ENCODE results near the gene FADS2.

Gene FADS2

DNA sequence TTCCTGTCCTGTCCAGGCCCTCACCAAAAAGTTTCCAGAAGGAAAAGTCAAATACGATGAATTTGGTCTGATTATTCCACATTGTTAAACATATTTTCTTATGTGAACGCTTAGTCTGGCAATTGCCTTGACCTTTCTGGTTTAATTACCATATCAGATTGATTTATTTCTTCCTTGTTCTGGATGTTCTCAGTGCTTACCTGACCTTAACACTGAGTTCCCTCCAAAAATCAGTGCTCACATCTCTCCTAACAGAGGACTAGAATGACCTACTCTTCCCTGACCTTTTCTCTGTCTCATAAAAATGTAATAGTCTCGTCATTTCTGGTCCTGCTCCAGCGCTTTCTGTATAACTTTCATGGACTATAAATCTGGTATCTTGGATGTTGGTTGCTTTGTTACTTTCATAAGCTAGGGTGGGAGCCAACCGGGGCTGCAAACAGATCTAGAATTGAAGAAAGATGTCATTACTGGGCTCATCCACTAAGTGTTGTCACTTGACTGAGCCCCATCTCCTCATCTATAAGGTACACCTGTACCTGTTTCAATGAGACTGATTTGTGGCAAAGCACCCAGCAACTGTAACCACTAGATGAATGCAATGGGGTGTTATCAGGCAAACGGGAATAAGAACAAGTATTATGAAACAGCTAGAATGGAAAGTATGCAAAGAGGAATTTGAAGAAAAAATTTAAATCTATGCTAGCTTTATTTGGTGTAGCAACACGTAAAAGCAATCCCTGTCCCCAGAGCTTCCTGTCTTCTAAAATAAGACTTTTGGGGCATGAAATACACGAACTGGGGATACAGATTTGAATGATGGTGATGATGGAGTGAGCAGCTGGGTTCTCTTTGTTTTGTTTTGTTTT, 2.4 kb downstream of the FADS2 start:
- Histone ChIP-seq H3K4me3 (ENCODE audit: low read depth, low read length) (no peak overlapping the region), H3K4me1 (ENCODE audit: control insufficient read depth in 1 of 2, insufficient read depth in 2 of 2, low read length in 2 of 2) (peaks cover 19 to 47% of the 10 kb centered on the region in 2 experiments)

DNA sequence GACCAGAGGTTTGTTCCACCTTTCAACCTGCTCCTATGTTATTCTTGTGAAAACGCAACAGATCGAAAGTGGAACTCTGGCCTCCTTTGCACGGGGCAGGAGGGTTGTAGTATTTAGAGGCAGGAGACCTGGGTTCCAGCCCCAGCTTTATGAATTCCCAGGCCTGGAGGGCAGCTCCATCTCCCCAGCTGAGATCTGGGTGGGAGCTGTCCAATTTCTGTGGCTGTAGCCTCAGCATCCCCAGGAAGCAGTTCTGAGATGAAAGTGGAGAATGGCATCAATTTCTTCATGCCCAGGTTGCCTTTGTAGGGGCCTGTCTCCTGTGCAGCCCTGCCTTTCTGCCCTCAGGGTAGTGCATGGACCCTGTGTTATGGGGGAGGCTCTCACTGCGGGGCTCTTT, 4.1 kb downstream of the FADS2 start:
- Histone ChIP-seq H3K79me2 (ENCODE audit: control insufficient read depth, insufficient read depth, low read length, poor library complexity) (peaks cover 40% of the 10 kb centered on the region), H3K4me3 (ENCODE audit: low read depth, low read length) (no peak overlapping the region), H3K4ac (ENCODE audit: low read depth, low read length) (peak overlapping the region; percentile 18), H3K9me3 (ENCODE audit: insufficient read depth, low read depth, low read length) (peaks cover 4% of the 10 kb centered on the region), H3K4me1 (ENCODE audit: control insufficient read depth in 1 of 2, insufficient read depth in 2 of 2, low read length in 2 of 2) (peaks cover 19 to 39% of the 10 kb centered on the region in 2 experiments), H3K4me2 (ENCODE audit: low read length) (no peak overlapping the region), H2BK120ac (ENCODE audit: insufficient read depth, low read length, poor library complexity) (no peak overlapping the region), H3K27ac (ENCODE audit: low read depth, low read length) (no peak overlapping the region), H2AK5ac (ENCODE audit: low read length) (no peak overlapping the region), H3K36me3 (ENCODE audit: control insufficient read depth in 1 of 2, insufficient read depth in 2 of 2, low read length in 2 of 2) (peaks cover 31 to 33% of the 10 kb centered on the region in 2 experiments), H2BK12ac (ENCODE audit: low read length) (no peak overlapping the region), H4K8ac (ENCODE audit: low read depth, low read length) (no peak overlapping the region), H3K18ac (ENCODE audit: low read length) (no peak overlapping the region), H3K9ac (ENCODE audit: low read length) (no peak overlapping the region), H3K79me1 (ENCODE audit: low read length) (peaks cover 21% of the 10 kb centered on the region), H4K12ac (ENCODE audit: low read depth, low read length) (no peak overlapping the region), H4K91ac (ENCODE audit: low read depth, low read length) (no peak overlapping the region), H3K23ac (ENCODE audit: low read length) (no peak overlapping the region), H2AFZ (ENCODE audit: insufficient read depth, low read length, poor library complexity) (no peak overlapping the region), H3K27me3 (ENCODE audit: insufficient read depth, low read length) (no peaks in the 10 kb centered on the region), H2BK5ac (ENCODE audit: low read depth, low read length, poor library complexity) (no peak overlapping the region), H3K14ac (ENCODE audit: low read length) (no peak overlapping the region)
- no CpG with 5 or more reads among the region's 4 CpGs for WGBS (ENCODE audit: extremely low coverage, insufficient coverage, insufficient read length)
- DNase-seq, result no peak

More for the DNA sequence above, 2.4 kb downstream of the FADS2 start:
- H3K79me1 ChIP-seq (ENCODE audit: low read length), result peaks cover 26% of the 10 kb centered on the region
- peak in 1 of 2 donors; percentile 71 for DNase-seq
- H3K27ac ChIP-seq (ENCODE audit: low read depth, low read length), result no peak overlapping the region
- no peak overlapping the region for H2BK12ac ChIP-seq (ENCODE audit: low read length)
- H3K79me2 ChIP-seq (ENCODE audit: control insufficient read depth, insufficient read depth, low read length, poor library complexity), result peaks cover 43% of the 10 kb centered on the region
- no peak overlapping the region for H4K8ac ChIP-seq (ENCODE audit: low read depth, low read length)
- no peaks in the 10 kb centered on the region for H3K27me3 ChIP-seq (ENCODE audit: insufficient read depth, low read length)
- no peak overlapping the region for H2BK120ac ChIP-seq (ENCODE audit: insufficient read depth, low read length, poor library complexity)
- H3K36me3 ChIP-seq (ENCODE audit: control insufficient read depth in 1 of 2, insufficient read depth in 2 of 2, low read length in 2 of 2), result peaks cover 28 to 31% of the 10 kb centered on the region in 2 experiments
- H3K23ac ChIP-seq (ENCODE audit: low read length), result no peak overlapping the region
- WGBS (ENCODE audit: extremely low coverage, insufficient coverage, insufficient read length), result no CpG with 5 or more reads among the region's 8 CpGs
- no peak overlapping the region for H2AFZ ChIP-seq (ENCODE audit: insufficient read depth, low read length, poor library complexity)
- H2AK5ac ChIP-seq (ENCODE audit: low read length), result no peak overlapping the region
- H3K4ac ChIP-seq (ENCODE audit: low read depth, low read length), result peak overlapping the region; percentile 87
- H3K9ac ChIP-seq (ENCODE audit: low read length), result no peak overlapping the region
- peak overlapping the region; percentile 94 for H3K4me2 ChIP-seq (ENCODE audit: low read length)
- no peak overlapping the region for H2BK5ac ChIP-seq (ENCODE audit: low read depth, low read length, poor library complexity)
- no peak overlapping the region for H4K91ac ChIP-seq (ENCODE audit: low read depth, low read length)
- no peak overlapping the region for H4K12ac ChIP-seq (ENCODE audit: low read depth, low read length)
- no peak overlapping the region for H3K18ac ChIP-seq (ENCODE audit: low read length)
- H3K9me3 ChIP-seq (ENCODE audit: insufficient read depth, low read depth, low read length), result peaks cover 4% of the 10 kb centered on the region
- no peak overlapping the region for H3K14ac ChIP-seq (ENCODE audit: low read length)

DNA sequence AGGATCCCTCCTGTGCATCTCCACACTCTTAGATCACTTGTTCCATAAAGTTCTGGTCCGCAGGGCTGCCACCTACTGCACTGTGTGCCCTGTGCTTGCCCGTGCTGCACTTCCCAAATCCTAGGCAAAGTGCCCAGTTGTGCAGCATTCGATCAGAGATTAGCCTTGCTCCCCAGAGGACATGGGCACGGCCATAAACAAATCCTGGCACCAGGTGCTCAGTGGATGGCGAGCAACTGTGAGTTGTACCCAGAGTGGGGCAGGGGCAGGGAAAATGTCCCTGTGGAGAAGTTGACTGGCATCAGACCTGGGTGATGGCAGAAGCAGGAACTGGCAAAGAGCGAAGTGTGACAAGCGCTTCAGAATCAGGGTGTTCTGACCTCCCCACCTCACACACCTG, 4.7 kb downstream of the FADS2 start:
- Histone ChIP-seq H2AFZ (ENCODE audit: insufficient read depth, low read length, poor library complexity) (no peak overlapping the region), H3K23ac (ENCODE audit: low read length) (no peak overlapping the region), H3K4me3 (ENCODE audit: low read depth, low read length) (no peak overlapping the region), H3K4ac (ENCODE audit: low read depth, low read length) (peak overlapping the region; percentile 18), H4K91ac (ENCODE audit: low read depth, low read length) (no peak overlapping the region), H3K36me3 (ENCODE audit: control insufficient read depth in 1 of 2, insufficient read depth in 2 of 2, low read length in 2 of 2) (peaks cover 37 to 39% of the 10 kb centered on the region in 2 experiments), H3K9me3 (ENCODE audit: insufficient read depth, low read depth, low read length) (peaks cover 4% of the 10 kb centered on the region), H3K79me1 (ENCODE audit: low read length) (peaks cover 16% of the 10 kb centered on the region), H3K27ac (ENCODE audit: low read depth, low read length) (no peak overlapping the region), H3K4me1 (ENCODE audit: control insufficient read depth in 1 of 2, insufficient read depth in 2 of 2, low read length in 2 of 2) (peaks cover 19 to 38% of the 10 kb centered on the region in 2 experiments), H3K14ac (ENCODE audit: low read length) (no peak overlapping the region), H4K8ac (ENCODE audit: low read depth, low read length) (no peak overlapping the region), H4K12ac (ENCODE audit: low read depth, low read length) (no peak overlapping the region), H3K9ac (ENCODE audit: low read length) (no peak overlapping the region), H3K27me3 (ENCODE audit: insufficient read depth, low read length) (no peaks in the 10 kb centered on the region), H2BK12ac (ENCODE audit: low read length) (no peak overlapping the region), H2BK120ac (ENCODE audit: insufficient read depth, low read length, poor library complexity) (no peak overlapping the region), H2AK5ac (ENCODE audit: low read length) (no peak overlapping the region), H2BK5ac (ENCODE audit: low read depth, low read length, poor library complexity) (no peak overlapping the region), H3K79me2 (ENCODE audit: control insufficient read depth, insufficient read depth, low read length, poor library complexity) (peaks cover 37% of the 10 kb centered on the region), H3K4me2 (ENCODE audit: low read length) (no peak overlapping the region), H3K18ac (ENCODE audit: low read length) (peak overlapping the region; percentile 27)
- no CpG with 5 or more reads among the region's 7 CpGs for WGBS (ENCODE audit: extremely low coverage, insufficient coverage, insufficient read length)
- DNase-seq, result no peak

DNA sequence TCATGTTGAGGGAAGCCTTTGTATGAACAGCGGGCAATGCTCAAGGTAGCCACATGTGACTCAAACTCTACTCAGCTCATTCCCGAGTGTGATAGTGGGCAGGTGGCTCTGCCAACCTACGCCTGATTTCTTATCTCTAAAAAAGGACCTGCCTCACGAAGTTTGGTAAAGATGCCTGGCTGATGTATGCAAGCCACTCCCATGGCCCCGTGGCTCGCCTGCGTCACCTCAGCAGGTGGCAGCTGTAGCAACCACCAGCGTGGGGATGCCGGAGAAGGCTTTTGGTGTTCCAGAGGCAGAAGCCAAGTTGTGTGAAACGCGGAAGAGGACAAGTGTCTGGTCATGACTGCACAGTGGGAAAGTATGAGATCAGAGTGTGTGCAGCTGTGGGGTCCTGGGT, 5.4 kb downstream of the FADS2 start:
- no peak overlapping the region for H2BK5ac ChIP-seq (ENCODE audit: low read depth, low read length, poor library complexity)
- peaks cover 4% of the 10 kb centered on the region for H3K9me3 ChIP-seq (ENCODE audit: insufficient read depth, low read depth, low read length)
- H3K4me2 ChIP-seq (ENCODE audit: low read length), result no peak overlapping the region
- peaks cover 19 to 38% of the 10 kb centered on the region in 2 experiments for H3K4me1 ChIP-seq (ENCODE audit: control insufficient read depth in 1 of 2, insufficient read depth in 2 of 2, low read length in 2 of 2)
- H2AFZ ChIP-seq (ENCODE audit: insufficient read depth, low read length, poor library complexity), result no peak overlapping the region
- H3K4me3 ChIP-seq (ENCODE audit: low read depth, low read length), result no peak overlapping the region
- H3K27me3 ChIP-seq (ENCODE audit: insufficient read depth, low read length), result no peaks in the 10 kb centered on the region
- no peak overlapping the region for H3K9ac ChIP-seq (ENCODE audit: low read length)
- H3K14ac ChIP-seq (ENCODE audit: low read length), result no peak overlapping the region
- no peak overlapping the region for H3K18ac ChIP-seq (ENCODE audit: low read length)
- no peak overlapping the region for H2BK120ac ChIP-seq (ENCODE audit: insufficient read depth, low read length, poor library complexity)
- H3K36me3 ChIP-seq (ENCODE audit: control insufficient read depth in 1 of 2, insufficient read depth in 2 of 2, low read length in 2 of 2), result peaks cover 44 to 46% of the 10 kb centered on the region in 2 experiments
- DNase-seq, result peak in 1 of 2 donors; percentile 47
- no peak overlapping the region for H2AK5ac ChIP-seq (ENCODE audit: low read length)
- no peak overlapping the region for H4K12ac ChIP-seq (ENCODE audit: low read depth, low read length)
- peaks cover 33% of the 10 kb centered on the region for H3K79me2 ChIP-seq (ENCODE audit: control insufficient read depth, insufficient read depth, low read length, poor library complexity)
- no peak overlapping the region for H2BK12ac ChIP-seq (ENCODE audit: low read length)
- WGBS (ENCODE audit: extremely low coverage, insufficient coverage, insufficient read length), result no CpG with 5 or more reads among the region's 11 CpGs
- peaks cover 10% of the 10 kb centered on the region for H3K79me1 ChIP-seq (ENCODE audit: low read length)
- H3K23ac ChIP-seq (ENCODE audit: low read length), result no peak overlapping the region
- no peak overlapping the region for H4K8ac ChIP-seq (ENCODE audit: low read depth, low read length)
- H3K27ac ChIP-seq (ENCODE audit: low read depth, low read length), result no peak overlapping the region
- H3K4ac ChIP-seq (ENCODE audit: low read depth, low read length), result peak overlapping the region; percentile 50
- H4K91ac ChIP-seq (ENCODE audit: low read depth, low read length), result no peak overlapping the region
